GM12872 (cell line): ENCODE results near the gene ARPC4.

Experiments used
- CTCF ChIP-seq: IDR thresholded peaks from 3 replicates; pipeline ENCODE4 v1.5.1; 2011; ENCODE audit warnings: low read depth, mild to moderate bottlenecking, low read length, moderate library complexity; ENCODE audit not compliant: insufficient read depth

ARPC4 gene

GRCh38 chr3:9792405-9793160, at the start of gene ARPC4, which contains the start of gene TADA3:
Gene ARPC4, plus strand, starts transcription at chr3:9793082. Its CDS starts 40 bp downstream, at chr3:9793122.
Gene TADA3, minus strand, starts transcription at chr3:9792473. Its CDS starts 1,007 bp downstream, at chr3:9791466.
- no peak for TF ChIP-seq CTCF

GRCh38 chr3:9743548-9743947, 49.3 kb upstream of the ARPC4 start:
- TF ChIP-seq CTCF, result no peak

GRCh38 chr3:9744162-9744561, 48.7 kb upstream of the ARPC4 start:
- TF ChIP-seq CTCF, result no peak

- no peak for TF ChIP-seq CTCF
These were observed 47.4 kb upstream of the ARPC4 start for GRCh38 chr3:9745521-9745920.

- TF ChIP-seq CTCF, result no peak
These were observed 46.6 kb upstream of the ARPC4 start for GRCh38 chr3:9746330-9746729.

GRCh38 chr3:9747267-9747666, 45.6 kb upstream of the ARPC4 start:
- TF ChIP-seq CTCF, result no peak

- TF ChIP-seq CTCF, result no peak
These were observed 44.9 kb upstream of the ARPC4 start for GRCh38 chr3:9748031-9748430.
